GDM1 (cell line): ENCODE data around the gene USP3.
"Not testable (repeated sequence)": the region's sequence is repeated elsewhere in the genome, so short reads cannot be mapped to it uniquely, and the experiment has no call there.

ENCODE experiments used
- DNase-seq: peaks from one replicate; lab custom pipeline; 2025; lab: John Stamatoyannopoulos, UW

Gene USP3

GRCh38 chr15:63513728-63514127 lies 9.3 kb downstream of the USP3 start:
- no peak for DNase-seq

- DNase-seq = no peak
Observed at GRCh38 chr15:63514531-63514943, 10.1 kb downstream of the USP3 start.

- DNase-seq = no peak
Observed at GRCh38 chr15:63517202-63517601, 12.8 kb downstream of the USP3 start.

GRCh38 chr15:63517628-63518027 lies 13.2 kb downstream of the USP3 start:
- DNase-seq = no peak

DNA sequence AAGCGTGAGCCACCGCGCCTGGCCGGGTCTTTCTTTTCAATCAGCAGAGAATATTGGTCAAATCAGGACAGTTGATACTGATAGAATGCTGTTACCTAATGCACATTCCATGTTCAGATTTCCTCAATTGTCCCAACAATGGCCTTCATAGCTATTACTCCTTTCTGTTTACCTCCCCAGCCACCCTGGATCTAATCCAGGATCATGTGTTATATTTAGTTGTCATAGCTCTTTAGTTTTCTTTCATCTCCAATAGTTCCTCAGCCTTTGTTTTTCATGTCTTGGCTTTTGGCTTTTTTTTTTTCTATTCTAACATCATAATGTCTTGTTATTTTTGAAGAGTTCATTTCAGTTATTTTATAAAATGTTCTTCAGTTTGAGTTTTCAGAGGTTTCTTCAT lies 14.6 kb downstream of the USP3 start:
- no peak for DNase-seq

- no peak for DNase-seq
Observed at GRCh38 chr15:63519548-63520178, 15.3 kb downstream of the USP3 start.

DNA sequence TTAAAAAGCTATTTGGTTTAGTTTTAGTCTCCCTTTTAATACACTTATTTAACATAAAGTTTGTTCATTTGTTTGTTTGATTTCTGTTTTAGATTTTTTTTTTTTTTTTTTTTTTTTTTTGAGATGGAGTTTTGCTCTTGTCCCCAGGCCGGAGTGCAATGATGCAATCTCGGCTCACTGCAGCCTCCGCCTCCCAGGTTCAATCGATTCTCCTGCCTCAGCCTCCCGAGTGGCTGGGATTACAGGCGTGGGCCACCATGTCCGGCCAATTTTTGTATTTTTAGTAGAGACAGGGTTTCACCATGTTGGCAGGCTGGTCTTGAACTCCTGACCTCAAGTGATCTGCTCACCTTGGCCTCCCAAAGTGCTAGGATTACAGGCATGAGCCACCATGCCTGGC lies 16.1 kb downstream of the USP3 start:
- DNase-seq = not testable (repeated sequence)

DNA sequence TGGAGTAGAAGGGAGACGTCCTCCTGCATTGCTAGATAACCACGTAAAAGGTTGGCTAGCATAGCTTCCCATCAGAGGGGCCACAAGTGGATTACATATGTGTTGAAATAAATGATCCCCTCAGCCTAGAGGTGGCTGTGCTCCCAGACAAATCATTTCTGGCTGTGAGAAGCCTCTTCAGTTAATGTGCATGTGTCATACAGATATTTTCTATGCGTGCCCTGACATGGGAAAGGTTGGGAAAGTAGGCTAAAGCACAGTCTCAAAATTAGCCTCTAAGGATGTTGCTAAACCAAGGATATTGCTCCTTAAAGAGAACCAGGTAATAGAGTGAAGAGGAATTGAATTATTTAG lies 17.8 kb downstream of the USP3 start:
- DNase-seq = no peak

DNA sequence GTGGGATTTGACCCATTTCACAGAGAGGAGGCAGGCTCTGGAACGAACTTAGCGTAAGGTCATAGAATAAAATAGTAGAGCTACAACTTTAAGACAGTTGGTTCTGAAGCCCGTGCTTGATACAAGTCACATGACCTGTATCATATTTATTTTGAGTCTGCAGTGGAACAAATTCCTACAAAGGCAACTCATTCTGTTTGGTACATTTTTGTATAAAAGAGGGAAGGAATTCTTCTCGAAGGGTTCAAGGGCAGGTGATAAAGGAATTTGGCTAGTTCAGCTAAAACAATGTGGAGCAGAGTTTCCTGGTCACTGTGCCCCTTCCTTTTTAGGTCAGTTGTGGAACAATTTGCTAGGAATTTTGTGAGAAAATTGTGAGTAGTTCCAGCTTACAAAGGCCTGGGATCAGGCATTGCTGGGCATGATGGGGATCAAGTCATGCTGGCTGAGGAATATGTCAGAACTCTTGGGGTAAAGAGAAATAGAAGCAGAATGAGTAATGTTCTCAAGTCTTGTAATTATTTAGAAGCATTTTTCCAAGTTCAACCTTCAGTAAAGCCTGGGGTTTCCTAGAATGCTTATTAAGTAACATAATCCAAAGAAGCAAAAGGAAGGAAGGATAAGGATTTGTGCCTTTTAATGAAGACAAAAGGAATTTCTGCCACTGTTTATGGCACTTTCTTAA lies 19.1 kb downstream of the USP3 start:
- no peak for DNase-seq

GRCh38 chr15:63524316-63525015 lies 20.1 kb downstream of the USP3 start:
- DNase-seq = no peak

GRCh38 chr15:63526401-63526800 lies 22.0 kb downstream of the USP3 start:
- DNase-seq = no peak

DNA sequence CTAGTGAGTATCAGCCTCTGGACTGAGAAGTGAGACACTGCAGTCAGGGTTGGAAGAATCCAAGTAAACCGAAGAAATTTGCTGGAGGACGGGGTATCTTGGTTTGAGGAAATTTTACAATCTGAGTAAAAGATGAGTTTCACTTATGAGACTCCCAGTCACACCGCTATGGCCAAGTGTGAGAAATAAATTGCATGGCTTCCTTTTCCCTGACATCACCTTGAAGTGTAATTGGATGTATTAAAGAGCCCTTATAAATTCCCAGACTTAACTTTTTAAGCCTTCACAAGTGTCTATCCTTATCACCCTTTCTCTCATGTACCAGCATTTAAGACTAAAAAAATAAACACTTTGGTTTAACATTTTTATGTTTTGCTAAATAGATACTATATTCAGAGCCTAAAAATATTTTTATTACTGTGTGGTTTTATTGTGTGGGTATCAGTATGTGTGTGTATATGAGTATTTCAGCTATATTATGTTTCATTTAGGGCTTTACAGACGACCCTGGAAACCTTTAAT lies 23.8 kb downstream of the USP3 start:
- DNase-seq = no peak

- DNase-seq = no peak
Observed at GRCh38 chr15:63530235-63530634, 25.8 kb downstream of the USP3 start.

GRCh38 chr15:63530752-63531299 lies 26.4 kb downstream of the USP3 start:
- no peak for DNase-seq

GRCh38 chr15:63531586-63531985 lies 27.2 kb downstream of the USP3 start:
- DNase-seq = no peak

DNA sequence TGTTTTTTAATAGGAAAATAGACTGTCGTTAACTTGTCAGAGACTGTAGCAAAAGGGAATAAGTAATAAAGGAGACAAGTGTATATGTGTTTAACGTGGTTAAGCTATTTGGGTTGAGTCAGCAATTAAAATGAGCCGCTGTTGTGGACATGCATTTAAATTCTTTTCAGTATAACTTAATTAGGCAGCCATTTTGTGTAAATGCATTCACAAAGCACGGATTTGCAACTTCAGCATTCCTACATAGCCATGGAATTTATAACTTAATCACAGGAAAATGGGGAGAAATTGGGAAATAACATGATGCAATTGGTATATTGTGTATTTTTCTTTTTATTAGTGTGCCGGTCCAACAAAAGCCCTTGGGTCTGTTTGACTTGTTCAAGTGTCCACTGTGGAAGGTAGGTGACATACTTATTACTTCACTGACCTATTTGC lies 27.9 kb downstream of the USP3 start:
- DNase-seq = no peak

DNA sequence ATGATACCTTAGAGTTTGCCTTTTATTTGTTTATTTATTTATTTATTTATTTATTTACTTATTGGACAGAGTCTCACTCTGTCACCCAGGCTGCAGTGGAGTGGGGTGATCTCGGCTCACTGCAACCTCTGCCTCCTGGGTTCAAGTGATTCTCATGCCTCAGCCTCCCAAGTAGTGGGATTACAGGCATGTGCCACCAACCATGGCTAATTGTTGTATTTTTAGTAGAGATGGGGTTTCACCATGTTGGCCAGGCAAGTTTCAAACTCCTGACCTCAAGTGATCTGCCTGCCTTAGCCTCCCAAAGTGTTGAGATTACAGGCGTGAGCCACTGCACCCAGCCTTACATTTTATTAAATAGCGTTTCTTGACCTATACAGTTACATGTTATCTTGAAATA lies 30.5 kb downstream of the USP3 start:
- not testable (repeated sequence) for DNase-seq

DNA sequence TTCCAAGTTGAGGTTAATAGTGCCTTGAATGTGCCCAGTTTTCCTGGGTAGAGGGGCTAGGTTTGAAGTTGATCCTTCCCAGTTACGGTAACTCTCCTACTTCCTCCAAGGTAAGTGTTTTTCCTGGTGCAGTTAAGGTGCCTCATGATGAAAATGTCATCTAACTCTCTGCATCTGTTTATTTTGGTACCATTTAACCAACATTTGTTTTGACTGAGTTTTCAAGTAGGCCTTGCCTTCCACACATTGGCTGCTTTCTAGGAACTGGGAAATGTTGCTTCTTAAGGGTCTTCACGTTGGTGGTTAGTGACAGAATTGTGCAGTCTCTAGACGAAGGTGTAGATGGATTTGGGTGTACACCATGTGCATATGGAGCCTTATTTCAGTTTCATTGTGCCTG lies 31.3 kb downstream of the USP3 start:
- DNase-seq = no peak

GRCh38 chr15:63538876-63539275 lies 34.5 kb downstream of the USP3 start:
- no peak for DNase-seq

DNA sequence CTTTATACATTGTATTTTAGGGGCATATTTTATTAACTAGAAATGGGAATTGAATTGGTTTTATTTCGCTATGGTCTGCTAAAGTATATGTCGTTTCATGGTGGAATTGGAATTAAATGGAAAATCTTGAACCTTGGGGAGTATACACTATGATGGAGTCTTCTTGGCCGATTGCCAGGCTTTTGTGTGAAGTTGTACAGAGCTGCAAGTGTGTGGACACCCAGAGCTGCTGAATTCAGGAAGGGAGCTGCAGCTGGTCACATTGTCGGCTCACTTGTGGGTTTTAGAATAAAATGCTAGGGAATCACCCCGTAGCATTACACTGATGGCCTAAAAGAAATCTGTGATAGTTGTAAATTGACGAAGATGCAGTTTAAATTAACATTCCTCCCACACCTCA lies 35.1 kb downstream of the USP3 start:
- DNase-seq = no peak

DNA sequence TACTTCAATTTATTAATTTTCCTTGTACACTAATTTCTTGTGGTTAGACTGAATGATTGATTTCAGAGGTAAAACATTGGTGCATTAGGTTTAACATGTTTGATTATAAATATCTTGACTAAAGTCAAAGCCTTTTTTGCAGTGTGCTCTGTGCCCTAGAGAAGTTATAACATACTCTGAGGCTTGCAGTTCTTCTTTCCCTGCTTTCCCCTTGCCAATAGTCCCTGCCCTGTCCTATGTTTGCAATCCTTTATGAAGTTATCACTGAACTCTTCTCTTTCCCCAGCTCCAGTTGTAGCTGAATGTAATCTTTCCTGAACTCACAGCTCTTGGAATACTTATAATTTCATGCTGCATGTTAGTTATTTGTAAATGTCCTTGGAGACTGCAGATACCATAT lies 35.6 kb downstream of the USP3 start:
- no peak for DNase-seq

DNA sequence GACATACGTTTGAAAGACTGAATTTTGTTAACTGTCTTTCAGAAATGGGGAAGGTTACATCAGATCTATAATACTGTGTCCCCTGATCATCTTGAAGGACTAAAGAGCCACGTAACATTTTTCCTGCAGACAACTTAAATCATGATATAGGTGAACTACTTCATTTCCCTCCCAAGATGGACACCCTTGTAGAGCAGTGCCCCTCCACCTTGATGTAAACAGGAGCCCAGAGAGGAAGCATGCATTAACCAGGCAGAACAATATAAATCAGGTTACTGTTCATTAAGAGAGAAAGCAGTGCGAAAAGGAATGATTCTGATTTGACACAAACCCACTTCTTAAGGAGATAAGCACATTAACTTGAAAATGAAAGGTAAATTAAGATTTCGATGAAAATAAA lies 36.1 kb downstream of the USP3 start:
- no peak for DNase-seq
